Vagina (tissue), 2 donors: ENCODE results near the gene LPAR6.

Experiments
- CTCF ChIP-seq, 3 experiments: fragments of 450-650 bp in 2 of 3; fragments of 200-600 bp in 1 of 3; sonication (generic) in 1 of 3; IDR thresholded peaks; one replicate each; pipeline ENCODE4 v1.5.1; 2017 to 2019; ENCODE audit warnings: antibody characterized with exemption in 3 of 3, mild to moderate bottlenecking in 2 of 3, moderate library complexity in 2 of 3
- POLR2A ChIP-seq, 2 donors: fragments of 450-650 bp; IDR thresholded peaks; one replicate each; pipeline ENCODE4 v1.6.1; 2017; ENCODE audit warnings: antibody characterized with exemption in 2 of 2, mild to moderate bottlenecking in 2 of 2, moderate library complexity in 2 of 2
- POLR2AphosphoS5 ChIP-seq, 2 donors: sonication (generic); formaldehyde crosslinking; IDR thresholded peaks; one replicate each; pipeline ENCODE4 v1.9.0; 2017; ENCODE audit warnings: antibody characterized with exemption in 2 of 2, mild to moderate bottlenecking in 2 of 2, low read depth in 1 of 2; ENCODE audit not compliant: insufficient read depth in 1 of 2

DNA sequence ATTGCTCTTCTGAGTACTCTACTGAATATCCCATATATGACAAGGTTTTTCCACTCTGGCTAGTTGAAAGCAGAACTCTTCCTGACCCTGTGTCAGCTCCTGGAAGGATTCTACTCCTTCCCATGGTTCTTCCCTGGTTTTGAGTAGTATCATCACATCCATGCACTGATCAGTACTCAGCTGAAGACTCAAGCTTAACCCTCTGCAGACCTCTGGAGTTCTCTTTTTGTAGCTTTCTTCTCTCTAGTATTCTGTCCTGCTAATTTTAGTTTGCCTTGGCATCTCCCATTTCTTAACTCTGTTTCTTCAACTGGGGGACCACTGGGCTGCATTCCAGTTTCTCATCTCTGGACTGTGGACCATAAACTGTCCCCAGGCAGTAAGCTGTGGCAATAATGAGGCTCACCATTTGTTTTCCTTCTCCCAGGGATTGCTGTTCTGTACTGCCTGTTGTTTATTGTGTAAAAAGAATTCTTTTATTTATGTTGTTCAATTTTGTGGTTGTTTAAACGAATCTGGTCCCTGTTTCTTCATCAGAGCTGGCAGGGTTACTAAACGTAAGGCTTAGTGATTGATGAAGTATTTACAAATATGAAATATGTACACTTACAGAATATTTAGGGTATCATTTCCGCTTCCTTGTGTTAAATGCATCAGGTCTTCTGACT, 19.7 kb downstream of the LPAR6 start:
- TF ChIP-seq CTCF (IDR thresholded peaks at IDR 0.05), result no peak
- no peak for TF ChIP-seq POLR2A (IDR thresholded peaks at IDR 0.05)
- no peak for TF ChIP-seq POLR2AphosphoS5 (IDR thresholded peaks at IDR 0.05; ENCODE audit: insufficient read depth in 1 of 2, low read depth in 1 of 2)
